Stimulated activated naive CD4-positive, alpha-beta T cell (primary cell): ENCODE measurements around the gene BCL11B.

Experiments
- DNase-seq, 6 experiments: peaks; one replicate each; lab custom pipeline; 2025; lab: John Stamatoyannopoulos, UW

BCL11B gene

GRCh38 chr14:99137913-99138571, 134.0 kb downstream of the BCL11B start:
- DNase-seq = no peak

GRCh38 chr14:99137001-99137700, 134.8 kb downstream of the BCL11B start:
- DNase-seq = no peak

GRCh38 chr14:99136401-99136800, 135.6 kb downstream of the BCL11B start:
- no peak for DNase-seq

- no peak for DNase-seq
Observed at GRCh38 chr14:99136047-99136400, 136.0 kb downstream of the BCL11B start.

- no peak for DNase-seq
Observed at GRCh38 chr14:99134516-99135046, 137.4 kb downstream of the BCL11B start.

GRCh38 chr14:99133636-99134515, 138.1 kb downstream of the BCL11B start:
- no peak for DNase-seq

- no peak for DNase-seq
Observed at GRCh38 chr14:99132821-99133635, 139.0 kb downstream of the BCL11B start.

- no peak for DNase-seq
Observed at GRCh38 chr14:99131632-99132271, 140.2 kb downstream of the BCL11B start.

GRCh38 chr14:99129998-99130397, 142.0 kb downstream of the BCL11B start:
- DNase-seq = no peak

GRCh38 chr14:99129211-99129696, 142.7 kb downstream of the BCL11B start:
- no peak for DNase-seq

GRCh38 chr14:99128185-99128584, 143.8 kb downstream of the BCL11B start:
- no peak for DNase-seq

- DNase-seq = no peak
Observed at GRCh38 chr14:99127651-99128167, 144.3 kb downstream of the BCL11B start.

GRCh38 chr14:99125616-99126431, 146.2 kb downstream of the BCL11B start:
- DNase-seq = no peak

- no peak for DNase-seq
Observed at GRCh38 chr14:99125113-99125512, 146.9 kb downstream of the BCL11B start.

- DNase-seq = no peak
Observed at GRCh38 chr14:99124482-99125105, 147.4 kb downstream of the BCL11B start.

- no peak for DNase-seq
Observed at GRCh38 chr14:99123208-99123870, 148.7 kb downstream of the BCL11B start.

- DNase-seq = no peak
Observed at GRCh38 chr14:99122521-99123125, 149.4 kb downstream of the BCL11B start.

GRCh38 chr14:99121319-99121875, 150.6 kb downstream of the BCL11B start:
- no peak for DNase-seq
